Measurements from ENCODE around the gene LRP1.

DNA sequence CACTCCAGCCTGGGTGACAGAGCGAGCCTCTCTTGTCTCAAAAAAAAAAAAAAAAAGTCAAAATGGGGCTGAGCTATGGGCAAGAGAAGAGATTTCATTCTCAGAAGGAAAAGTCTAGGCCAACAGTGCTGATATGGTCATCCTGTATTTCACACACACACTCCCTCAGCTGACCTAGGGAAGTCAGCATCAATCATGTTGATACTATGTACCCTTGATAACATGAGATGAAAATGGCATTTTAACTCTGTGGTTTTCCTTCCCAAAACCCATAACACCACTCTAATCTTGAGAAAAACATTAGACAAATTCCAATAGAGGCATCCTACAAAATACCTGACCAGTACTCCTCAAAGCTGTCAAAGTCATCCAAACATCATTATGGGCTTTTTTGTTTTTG is 47.4 kb upstream of the LRP1 start:
- no peak for TF ChIP-seq POLR2A (IDR thresholded peaks at IDR 0.05; ENCODE audit: low read depth, low read length)
- TF ChIP-seq TAF1 (IDR thresholded peaks at IDR 0.05; ENCODE audit: borderline replicate concordance, low read depth, low read length) = no peak
- no peak for TF ChIP-seq POLR2AphosphoS5 (IDR thresholded peaks at IDR 0.05; ENCODE audit: low read depth, low read length)

Data from GM12892 (cell line).